Immature natural killer cell (primary cell): ENCODE data around the gene MPPED2. TPM values are rescaled to one million over a fixed set of nuclear protein-coding genes. Genes with fewer than 3 reads are reported as not detected.
A peak's percentile ranks its signal among the peaks of the same experiment; 100 is the strongest.

ENCODE experiments used
- DNase-seq, 3 donors: peaks; one replicate each; pipeline ENCODE4 v3.0.0; 2022; ENCODE audit warnings: mixed read lengths in 1 of 3
- H3K27ac Mint-ChIP-seq, 6 donors: one replicate each; pipeline ENCODE4 v1.8.0; 2020; ENCODE audit warnings: mixed read lengths in 6 of 6, mild to moderate bottlenecking in 5 of 6, inconsistent platforms in 4 of 6, moderate library complexity in 3 of 6
- H3K27me3 Mint-ChIP-seq, 3 donors: one replicate each; pipeline ENCODE4 v1.8.0; 2020 to 2021; ENCODE audit warnings: low read depth in 3 of 3, mild to moderate bottlenecking in 3 of 3, mixed read lengths in 3 of 3, moderate library complexity in 3 of 3, inconsistent platforms in 1 of 3
- H3K36me3 Mint-ChIP-seq, 3 donors: one replicate each; pipeline ENCODE4 v1.8.0; 2020; ENCODE audit warnings: mixed read lengths in 3 of 3, inconsistent platforms in 2 of 3, mild to moderate bottlenecking in 2 of 3
- H3K4me1 Mint-ChIP-seq, 2 donors: one replicate each; pipeline ENCODE4 v1.8.0; 2020; ENCODE audit warnings: inconsistent platforms in 2 of 2, mild to moderate bottlenecking in 2 of 2, mixed read lengths in 2 of 2, moderate library complexity in 1 of 2
- H3K4me3 Mint-ChIP-seq, 5 donors: one replicate each; pipeline ENCODE4 v1.8.0; 2020; ENCODE audit warnings: mild to moderate bottlenecking in 5 of 5, mixed read lengths in 5 of 5, inconsistent platforms in 3 of 5, moderate library complexity in 3 of 5
- H3K9me3 Mint-ChIP-seq, 6 donors: one replicate each; pipeline ENCODE4 v1.8.0; 2020; ENCODE audit warnings: mild to moderate bottlenecking in 6 of 6, mixed read lengths in 6 of 6, inconsistent platforms in 4 of 6, moderate library complexity in 3 of 6
- polyA plus RNA-seq, 3 donors: library from polyadenylated mRNA; unstranded; fragments of 300-500 nt; fragmentation: Illumina TruSeq; gene quantifications; one replicate each; pipeline ENCODE4 v1.2.3, GENCODE V29; 2021

MPPED2 gene
- polyA plus RNA-seq, 3 donors from 2014 or later, result 1.7 to 2.0 (median 1.8) TPM

GRCh38 chr11:30585892-30586250 is 282 bp downstream of the MPPED2 start:
- no peak overlapping the region for H3K27ac Mint-ChIP-seq
- peak overlapping the region; percentile 75 to 83 (median 78) for H3K4me3 Mint-ChIP-seq
- H3K36me3 Mint-ChIP-seq, result peaks cover 0 to 5% (median 0%) of the 10 kb centered on the region in 3 donors
- peaks cover 3 to 15% (median 13%) of the 10 kb centered on the region in 3 donors for H3K27me3 Mint-ChIP-seq
- peak in 1 of 3 donors; percentile 4 for DNase-seq
- H3K9me3 Mint-ChIP-seq, result peaks cover 0 to 14% (median 0%) of the 10 kb centered on the region in 6 donors
- peaks cover 16 to 26% of the 10 kb centered on the region in 2 donors for H3K4me1 Mint-ChIP-seq

DNA sequence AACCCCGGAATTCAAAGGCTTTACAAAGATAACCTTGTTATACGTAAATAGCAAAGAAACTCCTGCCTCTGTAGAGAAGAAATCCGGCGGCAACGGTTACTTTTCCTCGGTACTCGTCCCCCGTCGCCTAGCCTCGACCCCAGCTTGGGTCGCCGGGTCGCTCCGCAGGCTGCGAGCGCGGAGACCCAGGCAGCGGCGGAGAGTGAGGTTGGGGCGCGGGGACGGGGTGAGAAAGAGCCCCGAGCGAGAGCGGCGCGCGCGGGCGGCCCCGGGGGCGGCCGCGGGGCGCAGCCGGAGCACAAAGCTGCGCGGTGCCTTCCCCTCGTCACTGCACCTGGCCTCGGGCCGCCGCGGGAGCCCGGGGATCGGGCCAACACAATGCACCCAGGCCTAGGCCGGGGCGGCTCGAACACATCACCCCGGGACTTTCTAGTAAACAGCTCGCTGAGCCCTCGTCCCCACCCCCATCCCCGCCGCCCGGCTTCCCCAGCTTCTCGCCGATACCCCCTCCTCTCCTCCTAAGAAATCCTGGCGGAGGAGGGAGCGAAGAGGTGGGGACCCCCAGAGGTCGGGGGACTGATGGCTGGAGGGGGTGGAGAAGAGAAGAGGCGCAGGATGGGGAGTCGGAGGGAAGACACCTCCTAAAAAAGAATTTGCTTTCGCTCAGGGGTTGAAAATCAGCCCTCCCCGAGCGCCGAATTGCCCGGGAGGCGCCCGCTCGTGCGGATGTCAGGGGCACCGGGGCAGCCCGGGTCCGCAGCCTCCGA is 845 bp downstream of the MPPED2 start:
- DNase-seq, result peak in 2 of 3 donors; percentile 1 to 8
- H3K4me3 Mint-ChIP-seq, result peak overlapping the region; percentile 50 to 75 (median 74)
- peaks cover 3 to 15% (median 13%) of the 10 kb centered on the region in 3 donors for H3K27me3 Mint-ChIP-seq
- peaks cover 0 to 5% (median 0%) of the 10 kb centered on the region in 3 donors for H3K36me3 Mint-ChIP-seq
- peaks cover 16 to 26% of the 10 kb centered on the region in 2 donors for H3K4me1 Mint-ChIP-seq
- peaks cover 0 to 14% (median 0%) of the 10 kb centered on the region in 6 donors for H3K9me3 Mint-ChIP-seq
- no peak overlapping the region for H3K27ac Mint-ChIP-seq

- Mint-ChIP-seq H3K4me1 (peaks cover 16 to 26% of the 10 kb centered on the region in 2 donors), H3K36me3 (peaks cover 0 to 5% (median 0%) of the 10 kb centered on the region in 3 donors), H3K4me3 (peak overlapping the region in 4 of 5 donors; percentile 29 to 75 (median 34)), H3K27me3 (peaks cover 3 to 15% (median 13%) of the 10 kb centered on the region in 3 donors), H3K9me3 (peaks cover 0 to 14% (median 0%) of the 10 kb centered on the region in 6 donors), H3K27ac (no peak overlapping the region)
- no peak for DNase-seq
These were observed 2.5 kb downstream of the MPPED2 start for GRCh38 chr11:30583476-30584280.

DNA sequence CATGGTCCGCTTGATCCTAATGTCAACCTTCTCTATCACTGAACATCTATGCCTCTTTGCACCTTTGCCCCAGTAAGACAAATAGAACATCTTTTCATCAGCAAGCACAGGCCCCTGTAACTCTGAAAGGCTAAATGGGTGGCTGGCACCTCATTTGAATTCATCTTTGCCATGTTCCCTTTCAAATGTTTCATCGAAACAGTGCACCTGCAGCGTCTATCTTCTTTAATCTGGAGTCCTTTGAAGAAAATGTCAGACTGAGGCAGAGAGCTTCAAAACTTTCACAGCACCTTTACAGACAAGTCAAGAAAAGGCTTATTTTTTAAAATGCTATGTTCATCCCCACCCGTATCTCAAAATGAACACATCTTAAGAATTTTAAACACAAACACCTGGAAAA is 3.4 kb downstream of the MPPED2 start:
- Mint-ChIP-seq H3K4me3 (no peak overlapping the region), H3K27ac (no peak overlapping the region), H3K27me3 (peaks cover 3 to 15% (median 13%) of the 10 kb centered on the region in 3 donors), H3K4me1 (peaks cover 16 to 26% of the 10 kb centered on the region in 2 donors), H3K9me3 (peaks cover 0 to 14% (median 0%) of the 10 kb centered on the region in 6 donors), H3K36me3 (peaks cover 0 to 5% (median 0%) of the 10 kb centered on the region in 3 donors)
- no peak for DNase-seq

GRCh38 chr11:30581675-30582074 is 4.5 kb downstream of the MPPED2 start:
- DNase-seq, result no peak
- H3K27ac Mint-ChIP-seq, result no peak overlapping the region
- peaks cover 0 to under 1% (median 0%) of the 10 kb centered on the region in 3 donors for H3K36me3 Mint-ChIP-seq
- H3K4me3 Mint-ChIP-seq, result no peak overlapping the region
- H3K4me1 Mint-ChIP-seq, result peaks cover 11 to 18% of the 10 kb centered on the region in 2 donors
- H3K9me3 Mint-ChIP-seq, result peaks cover 0 to 14% (median 0%) of the 10 kb centered on the region in 6 donors
- peaks cover 3 to 10% (median 8%) of the 10 kb centered on the region in 3 donors for H3K27me3 Mint-ChIP-seq

DNA sequence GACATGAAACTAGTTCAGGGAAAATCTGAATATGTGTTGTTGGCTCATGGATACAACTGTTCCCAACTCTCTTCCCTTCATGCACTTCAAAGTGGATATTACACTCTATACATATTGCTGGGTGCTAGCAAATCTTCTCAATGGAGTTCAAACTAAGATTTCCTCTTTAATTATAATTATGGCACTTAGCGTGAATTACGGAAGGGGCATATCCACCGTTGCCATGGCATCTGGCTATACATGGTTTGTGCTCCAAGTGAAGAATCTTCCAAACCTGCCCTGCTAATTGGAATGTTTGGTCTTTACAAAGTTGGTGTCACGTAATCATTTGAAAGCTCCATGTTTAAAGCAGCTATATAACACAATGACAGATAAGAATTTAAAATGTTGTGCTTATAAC is 5.6 kb downstream of the MPPED2 start:
- peaks cover 3 to 8% (median 6%) of the 10 kb centered on the region in 3 donors for H3K27me3 Mint-ChIP-seq
- peaks cover 0 to 14% (median 0%) of the 10 kb centered on the region in 6 donors for H3K9me3 Mint-ChIP-seq
- no peak overlapping the region for H3K27ac Mint-ChIP-seq
- H3K4me3 Mint-ChIP-seq, result no peak overlapping the region
- H3K4me1 Mint-ChIP-seq, result peaks cover 10 to 15% of the 10 kb centered on the region in 2 donors
- DNase-seq, result no peak
- H3K36me3 Mint-ChIP-seq, result no peaks in the 10 kb centered on the region

DNA sequence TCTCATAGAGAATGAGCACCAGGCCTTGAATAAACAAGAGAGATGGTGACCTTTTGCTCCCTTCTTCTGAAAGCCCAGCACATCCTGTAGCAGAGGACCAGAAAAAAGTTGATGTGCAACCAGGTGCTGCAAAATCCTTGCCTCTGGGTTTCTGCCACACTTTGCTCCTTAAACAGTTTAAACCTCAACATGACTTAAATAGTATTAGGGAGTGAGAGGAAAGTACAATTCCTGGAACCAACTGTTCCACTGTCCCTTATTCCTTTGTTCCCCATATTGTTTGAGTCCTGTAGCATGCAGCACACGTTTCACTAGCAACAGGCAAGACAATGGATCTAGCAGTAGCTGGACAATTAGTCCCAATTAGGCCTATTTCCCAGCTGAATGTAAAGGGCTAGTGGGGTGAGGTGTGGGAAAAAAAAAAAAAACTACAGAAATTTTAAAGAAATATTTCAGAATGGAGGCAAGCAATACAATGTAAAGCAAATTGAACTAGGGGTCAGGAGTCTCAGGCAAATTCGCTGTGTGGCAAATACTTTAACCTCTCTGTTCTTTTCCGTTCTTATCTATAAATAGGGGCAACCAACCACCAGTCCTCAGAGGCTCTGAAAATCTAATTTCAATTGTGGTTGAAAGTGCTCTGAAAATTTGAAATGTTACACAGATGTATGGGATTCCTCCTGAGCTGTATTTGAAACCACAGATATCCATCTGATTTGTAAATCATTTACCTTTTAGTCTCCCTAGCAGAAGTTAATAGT is 6.6 kb downstream of the MPPED2 start:
- no peak overlapping the region for H3K4me3 Mint-ChIP-seq
- H3K27ac Mint-ChIP-seq, result no peak overlapping the region
- peaks cover 6 to 11% of the 10 kb centered on the region in 2 donors for H3K4me1 Mint-ChIP-seq
- H3K27me3 Mint-ChIP-seq, result peaks cover 3 to 8% (median 6%) of the 10 kb centered on the region in 3 donors
- H3K36me3 Mint-ChIP-seq, result no peaks in the 10 kb centered on the region
- no peak for DNase-seq
- H3K9me3 Mint-ChIP-seq, result peaks cover 0 to 14% (median 0%) of the 10 kb centered on the region in 6 donors

DNA sequence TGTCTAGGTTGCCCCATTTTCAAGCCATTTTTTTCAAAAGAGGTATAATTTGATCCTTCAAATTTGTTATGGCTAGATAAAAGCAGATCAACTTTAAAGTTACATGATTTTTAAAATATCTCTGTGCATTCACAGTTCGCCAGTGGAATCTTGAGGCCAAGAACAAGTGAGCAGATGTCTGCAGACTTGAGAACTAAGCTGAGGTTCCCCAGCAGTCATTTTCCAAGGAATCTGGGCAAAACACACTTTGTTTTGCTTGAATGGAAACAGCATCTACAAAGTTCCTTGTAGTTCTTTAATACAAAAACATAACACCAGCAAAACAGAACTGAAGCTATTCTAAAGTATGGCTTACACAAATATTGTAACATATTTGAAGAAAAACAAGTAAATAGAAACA is 7.7 kb downstream of the MPPED2 start:
- no peak overlapping the region for H3K4me3 Mint-ChIP-seq
- no peak overlapping the region for H3K27ac Mint-ChIP-seq
- peaks cover 0 to 4% of the 10 kb centered on the region in 2 donors for H3K4me1 Mint-ChIP-seq
- no peaks in the 10 kb centered on the region for H3K36me3 Mint-ChIP-seq
- peaks cover 0 to 6% (median 3%) of the 10 kb centered on the region in 3 donors for H3K27me3 Mint-ChIP-seq
- peaks cover 0 to 10% (median 0%) of the 10 kb centered on the region in 6 donors for H3K9me3 Mint-ChIP-seq
- DNase-seq, result no peak

DNA sequence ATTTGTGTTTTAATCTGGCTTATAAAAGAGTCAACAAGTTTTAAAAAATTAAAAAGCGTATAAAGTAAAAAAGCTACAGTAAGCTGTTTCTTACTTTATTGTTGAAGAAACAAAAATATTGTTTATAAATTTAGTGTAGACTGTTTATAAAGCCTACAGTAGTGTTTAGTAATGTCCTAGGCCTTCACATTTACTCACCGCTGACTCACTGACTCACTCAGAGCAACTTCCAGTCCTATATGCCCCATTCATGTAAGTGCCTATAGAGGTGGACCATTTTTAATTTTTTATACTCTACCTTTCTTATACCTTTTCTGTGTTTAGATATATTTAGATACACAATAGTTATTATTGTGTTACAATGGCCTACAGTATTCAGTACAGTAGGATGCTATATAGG is 12.2 kb downstream of the MPPED2 start:
- H3K27ac Mint-ChIP-seq, result no peak overlapping the region
- H3K4me3 Mint-ChIP-seq, result no peak overlapping the region
- H3K27me3 Mint-ChIP-seq, result peaks cover 0 to 4% (median 2%) of the 10 kb centered on the region in 3 donors
- H3K36me3 Mint-ChIP-seq, result no peaks in the 10 kb centered on the region
- no peak for DNase-seq
- H3K9me3 Mint-ChIP-seq, result no peaks in the 10 kb centered on the region
- H3K4me1 Mint-ChIP-seq, result no peaks in the 10 kb centered on the region

- Mint-ChIP-seq H3K9me3 (no peaks in the 10 kb centered on the region), H3K4me3 (no peak overlapping the region), H3K4me1 (no peaks in the 10 kb centered on the region), H3K27me3 (peaks cover 0 to 4% (median 2%) of the 10 kb centered on the region in 3 donors), H3K27ac (no peak overlapping the region), H3K36me3 (no peaks in the 10 kb centered on the region)
- DNase-seq, result no peak
These were observed 17.2 kb downstream of the MPPED2 start for GRCh38 chr11:30568931-30569330.

DNA sequence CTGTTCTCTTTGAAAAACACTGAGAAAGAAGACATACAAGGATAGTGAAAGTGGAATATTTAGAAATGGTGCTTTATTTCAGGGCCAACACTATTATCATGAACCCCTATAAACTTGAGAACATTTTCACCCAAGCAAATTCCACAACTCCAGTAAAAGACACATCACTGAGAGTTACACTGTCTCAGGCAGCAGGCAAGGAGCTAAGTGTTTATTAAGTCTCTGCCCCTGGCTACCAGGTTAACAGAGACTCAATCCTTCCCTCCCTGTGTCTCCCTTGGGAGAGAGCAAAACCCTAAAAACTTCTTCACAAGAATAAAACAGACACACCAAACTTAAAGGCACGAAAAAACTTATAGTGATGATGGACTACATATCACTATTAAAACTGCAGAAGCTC is 18.5 kb downstream of the MPPED2 start:
- no peak overlapping the region for H3K27ac Mint-ChIP-seq
- H3K27me3 Mint-ChIP-seq, result peaks cover 0 to 4% (median 0%) of the 10 kb centered on the region in 3 donors

DNA sequence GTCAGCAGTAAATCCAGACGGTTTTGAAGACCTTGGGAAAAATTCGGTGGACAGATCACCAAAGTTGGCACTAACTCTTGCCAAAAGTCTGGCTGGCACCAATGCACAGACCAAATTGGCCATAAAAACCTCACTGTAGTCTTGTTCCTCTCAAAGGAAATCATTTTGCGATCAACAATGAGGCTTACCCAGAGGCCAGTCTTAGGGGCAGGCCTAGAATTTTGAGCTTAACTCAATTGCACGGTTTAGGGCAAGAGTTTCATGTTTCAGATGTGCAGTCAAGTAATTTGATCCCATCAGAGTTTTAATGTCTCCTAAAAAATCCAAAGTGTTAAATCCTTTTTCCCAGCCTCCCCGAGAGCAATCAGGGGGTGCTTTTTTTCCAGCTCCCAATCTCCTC is 19.0 kb downstream of the MPPED2 start:
- H3K27me3 Mint-ChIP-seq, result peaks cover 0 to 3% (median 0%) of the 10 kb centered on the region in 3 donors
- H3K36me3 Mint-ChIP-seq, result no peaks in the 10 kb centered on the region
- H3K4me1 Mint-ChIP-seq, result peaks cover under 1 to 5% of the 10 kb centered on the region in 2 donors
- no peaks in the 10 kb centered on the region for H3K9me3 Mint-ChIP-seq
- H3K27ac Mint-ChIP-seq, result no peak overlapping the region
- H3K4me3 Mint-ChIP-seq, result no peak overlapping the region
- no peak for DNase-seq

More for the DNA sequence above, 18.5 kb downstream of the MPPED2 start:
- Mint-ChIP-seq H3K4me1 (no peaks in the 10 kb centered on the region), H3K36me3 (no peaks in the 10 kb centered on the region), H3K4me3 (no peak overlapping the region), H3K9me3 (no peaks in the 10 kb centered on the region)
- no peak for DNase-seq

- no peaks in the 10 kb centered on the region for H3K9me3 Mint-ChIP-seq
- H3K27ac Mint-ChIP-seq, result no peak overlapping the region
- H3K27me3 Mint-ChIP-seq, result peaks cover 0 to 4% (median 0%) of the 10 kb centered on the region in 3 donors
- no peaks in the 10 kb centered on the region for H3K36me3 Mint-ChIP-seq
- H3K4me3 Mint-ChIP-seq, result no peak overlapping the region
- peaks cover 7 to 11% of the 10 kb centered on the region in 2 donors for H3K4me1 Mint-ChIP-seq
- no peak for DNase-seq
These were observed 19.7 kb downstream of the MPPED2 start for GRCh38 chr11:30566482-30566881.
